Urothelium cell line (cell line): ENCODE measurements around the gene PRKAG2.

Experiments
- DNase-seq: peaks from one replicate; pipeline ENCODE4 v3.0.0; 2011; ENCODE audit warnings: low spot score, mixed read lengths
- FAIRE-seq: peaks from 2 replicates; lab custom pipeline; 2011; peaks lifted over from hg19 to GRCh38; lab: Jason Lieb, UNC

The PRKAG2 gene

GRCh38 chr7:151777495-151777880 lies 99.4 kb downstream of the PRKAG2 start:
- no peak for FAIRE-seq
- DNase-seq: no peak

GRCh38 chr7:151776876-151777494 lies 99.9 kb downstream of the PRKAG2 start:
- DNase-seq (no peak), FAIRE-seq (no peak)

- no peak for FAIRE-seq
These were observed 100.5 kb downstream of the PRKAG2 start for GRCh38 chr7:151776446-151776845.

GRCh38 chr7:151775547-151776443 lies 101.1 kb downstream of the PRKAG2 start:
- no peak for FAIRE-seq
- DNase-seq: no peak

More at GRCh38 chr7:151776446-151776845, 100.5 kb downstream of the PRKAG2 start:
- no peak for DNase-seq

- no peak for FAIRE-seq
- no peak for DNase-seq
These were observed 102.0 kb downstream of the PRKAG2 start for GRCh38 chr7:151774951-151775350.

GRCh38 chr7:151773797-151774196 lies 103.1 kb downstream of the PRKAG2 start:
- FAIRE-seq: no peak
- no peak for DNase-seq

GRCh38 chr7:151770232-151770631 lies 106.7 kb downstream of the PRKAG2 start:
- no peak for FAIRE-seq
- DNase-seq: no peak

GRCh38 chr7:151769188-151769821 lies 107.6 kb downstream of the PRKAG2 start:
- FAIRE-seq (no peak), DNase-seq (no peak)

- DNase-seq (no peak), FAIRE-seq (no peak)
These were observed 108.1 kb downstream of the PRKAG2 start for GRCh38 chr7:151768805-151769187.

GRCh38 chr7:151767557-151767956 lies 109.4 kb downstream of the PRKAG2 start:
- FAIRE-seq: no peak
- no peak for DNase-seq

- FAIRE-seq: no peak
- DNase-seq: no peak
These were observed 112.6 kb downstream of the PRKAG2 start for GRCh38 chr7:151764056-151764920.

GRCh38 chr7:151763420-151763984 lies 113.4 kb downstream of the PRKAG2 start:
- DNase-seq (no peak), FAIRE-seq (no peak)

- FAIRE-seq (no peak), DNase-seq (no peak)
These were observed 114.2 kb downstream of the PRKAG2 start for GRCh38 chr7:151762583-151763245.

GRCh38 chr7:151761957-151762356 lies 115.0 kb downstream of the PRKAG2 start:
- DNase-seq: no peak
- no peak for FAIRE-seq

- no peak for FAIRE-seq
- no peak for DNase-seq
These were observed 115.7 kb downstream of the PRKAG2 start for GRCh38 chr7:151761231-151761630.

- DNase-seq (peak; percentile 32), FAIRE-seq (no peak)
These were observed 117.3 kb downstream of the PRKAG2 start for GRCh38 chr7:151759591-151760042.

- DNase-seq: no peak
- no peak for FAIRE-seq
These were observed 118.0 kb downstream of the PRKAG2 start for GRCh38 chr7:151758622-151759540.

- DNase-seq (no peak), FAIRE-seq (no peak)
These were observed 119.6 kb downstream of the PRKAG2 start for GRCh38 chr7:151757274-151757673.

- no peak for DNase-seq
- no peak for FAIRE-seq
These were observed 120.0 kb downstream of the PRKAG2 start for GRCh38 chr7:151756866-151757265.
